Measurements from ENCODE around the gene STOX2. TPM values are rescaled to one million over a fixed set of nuclear protein-coding genes. Genes with fewer than 3 reads are reported as not detected.

The STOX2 gene
- polyA plus RNA-seq, 4 donors, result 0.27 to 2.7 (median 2.0) TPM; not detected in 1

GRCh38 chr4:183878251-183878970 lies 26.7 kb upstream of the STOX2 start:
- FAIRE-seq, result no peak

DNA sequence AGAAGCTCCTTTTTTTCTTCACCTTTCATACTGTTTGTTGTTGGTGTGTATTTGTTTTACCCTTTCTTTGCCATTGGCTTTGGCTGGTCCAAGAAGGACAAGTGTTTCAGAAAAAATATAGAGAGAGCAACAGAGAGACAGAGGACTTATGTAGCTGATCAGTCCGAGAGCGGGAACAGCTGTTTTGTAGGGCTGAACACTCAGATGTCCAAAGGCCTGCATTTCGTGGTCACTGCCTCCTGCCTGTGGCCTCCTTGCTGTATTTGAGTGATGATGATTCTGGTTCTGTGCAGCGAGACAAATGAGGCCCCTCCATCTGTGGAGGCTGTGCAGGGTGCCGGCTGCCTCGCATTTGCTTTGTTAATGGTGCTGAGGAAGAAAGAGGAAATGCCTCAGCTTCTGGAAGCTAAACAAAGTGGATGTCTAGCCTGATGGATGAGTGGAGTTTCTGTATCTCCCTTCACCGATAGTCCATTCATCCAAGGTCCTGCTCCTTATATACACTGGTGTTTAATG lies 19.8 kb upstream of the STOX2 start:
- no peak overlapping the region for H3K4me3 ChIP-seq (ENCODE audit: low read depth in 1 of 3, low read length in 3 of 3)
- no peak overlapping the region for H3K27ac ChIP-seq (ENCODE audit: low read depth in 1 of 3, low read length in 2 of 3)
- H3K4me1 ChIP-seq (ENCODE audit: control insufficient read depth in 3 of 3, insufficient read depth in 2 of 3, low read depth in 1 of 3, low read length in 2 of 3), result no peaks in the 10 kb centered on the region
- H3K9me3 ChIP-seq (ENCODE audit: control insufficient read depth in 2 of 2, insufficient read depth in 1 of 2, low read depth in 1 of 2, low read length in 1 of 2), result no peaks in the 10 kb centered on the region
- DNase-seq (no peak), FAIRE-seq (no peak)
- 68 to 87% (median 75%) methylated on average over 7 of the region's 7 CpGs for WGBS, 3 donors
- H3K27me3 ChIP-seq (ENCODE audit: control insufficient read depth in 3 of 3, insufficient read depth in 3 of 3, low read length in 3 of 3), result peaks cover 0 to 3% (median 0%) of the 10 kb centered on the region in 3 donors
- H3K36me3 ChIP-seq (ENCODE audit: control insufficient read depth in 3 of 3, insufficient read depth in 2 of 3, low read depth in 1 of 3, low read length in 3 of 3), result no peaks in the 10 kb centered on the region

More at GRCh38 chr4:183878251-183878970, 26.7 kb upstream of the STOX2 start:
- Histone ChIP-seq H3K27me3 (ENCODE audit: control insufficient read depth in 3 of 3, insufficient read depth in 3 of 3, low read length in 3 of 3) (peaks cover 0 to 9% (median 0%) of the 10 kb centered on the region in 3 donors), H3K36me3 (ENCODE audit: control insufficient read depth in 3 of 3, insufficient read depth in 2 of 3, low read depth in 1 of 3, low read length in 3 of 3) (no peaks in the 10 kb centered on the region), H3K27ac (ENCODE audit: low read depth in 1 of 3, low read length in 2 of 3) (no peak overlapping the region), H3K4me1 (ENCODE audit: control insufficient read depth in 3 of 3, insufficient read depth in 2 of 3, low read depth in 1 of 3, low read length in 2 of 3) (peaks cover 0 to 3% (median 2%) of the 10 kb centered on the region in 3 donors), H3K9me3 (ENCODE audit: control insufficient read depth in 2 of 2, insufficient read depth in 1 of 2, low read depth in 1 of 2, low read length in 1 of 2) (no peaks in the 10 kb centered on the region), H3K4me3 (ENCODE audit: low read depth in 1 of 3, low read length in 3 of 3) (no peak overlapping the region)
- DNase-seq, result no peak
- 82 to 90% (median 83%) methylated on average over 4 of the region's 4 CpGs for WGBS, 3 donors

GRCh38 chr4:183887351-183887750 lies 17.8 kb upstream of the STOX2 start:
- Histone ChIP-seq H3K36me3 (ENCODE audit: control insufficient read depth in 3 of 3, insufficient read depth in 2 of 3, low read depth in 1 of 3, low read length in 3 of 3) (no peaks in the 10 kb centered on the region), H3K27me3 (ENCODE audit: control insufficient read depth in 3 of 3, insufficient read depth in 3 of 3, low read length in 3 of 3) (no peaks in the 10 kb centered on the region), H3K27ac (ENCODE audit: low read depth in 1 of 3, low read length in 2 of 3) (no peak overlapping the region), H3K4me3 (ENCODE audit: low read depth in 1 of 3, low read length in 3 of 3) (no peak overlapping the region), H3K9me3 (ENCODE audit: control insufficient read depth in 2 of 2, insufficient read depth in 1 of 2, low read depth in 1 of 2, low read length in 1 of 2) (no peaks in the 10 kb centered on the region), H3K4me1 (ENCODE audit: control insufficient read depth in 3 of 3, insufficient read depth in 2 of 3, low read depth in 1 of 3, low read length in 2 of 3) (no peaks in the 10 kb centered on the region)
- no peak for FAIRE-seq
- WGBS, 3 donors, result 92 to 93% (median 92%) methylated on average over 4 of the region's 4 CpGs
- DNase-seq, result no peak

DNA sequence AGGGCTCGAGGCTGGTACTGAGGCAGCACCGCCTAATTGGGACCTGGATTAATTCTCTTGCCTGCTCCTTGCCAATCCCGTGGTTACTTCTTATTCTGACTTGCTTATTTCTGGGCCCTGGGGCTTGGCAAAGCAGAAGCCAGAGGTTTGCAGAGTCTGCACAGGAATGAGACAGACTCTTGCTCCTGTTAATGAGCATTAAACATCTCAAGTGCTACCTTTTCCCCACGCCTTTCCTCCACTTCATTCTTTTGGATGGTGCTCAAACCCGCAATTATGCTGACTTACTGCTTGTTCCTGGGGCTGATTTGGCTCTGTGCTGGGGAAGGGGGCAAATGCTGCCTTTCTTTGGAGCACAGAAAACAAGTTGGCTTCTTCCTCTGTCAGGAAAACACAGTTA lies 16.5 kb upstream of the STOX2 start:
- DNase-seq (no peak), FAIRE-seq (no peak)
- H3K9me3 ChIP-seq (ENCODE audit: control insufficient read depth in 2 of 2, insufficient read depth in 1 of 2, low read depth in 1 of 2, low read length in 1 of 2), result no peaks in the 10 kb centered on the region
- no peaks in the 10 kb centered on the region for H3K4me1 ChIP-seq (ENCODE audit: control insufficient read depth in 3 of 3, insufficient read depth in 2 of 3, low read depth in 1 of 3, low read length in 2 of 3)
- H3K27ac ChIP-seq (ENCODE audit: low read depth in 1 of 3, low read length in 2 of 3), result no peak overlapping the region
- 81 to 84% (median 84%) methylated on average over 5 of the region's 5 CpGs for WGBS, 3 donors
- no peaks in the 10 kb centered on the region for H3K27me3 ChIP-seq (ENCODE audit: control insufficient read depth in 3 of 3, insufficient read depth in 3 of 3, low read length in 3 of 3)
- no peaks in the 10 kb centered on the region for H3K36me3 ChIP-seq (ENCODE audit: control insufficient read depth in 3 of 3, insufficient read depth in 2 of 3, low read depth in 1 of 3, low read length in 3 of 3)
- no peak overlapping the region for H3K4me3 ChIP-seq (ENCODE audit: low read depth in 1 of 3, low read length in 3 of 3)

- Histone ChIP-seq H3K27me3 (ENCODE audit: control insufficient read depth in 3 of 3, insufficient read depth in 3 of 3, low read length in 3 of 3) (no peaks in the 10 kb centered on the region), H3K4me3 (ENCODE audit: low read depth in 1 of 3, low read length in 3 of 3) (no peak overlapping the region), H3K9me3 (ENCODE audit: control insufficient read depth in 2 of 2, insufficient read depth in 1 of 2, low read depth in 1 of 2, low read length in 1 of 2) (no peaks in the 10 kb centered on the region), H3K4me1 (ENCODE audit: control insufficient read depth in 3 of 3, insufficient read depth in 2 of 3, low read depth in 1 of 3, low read length in 2 of 3) (no peaks in the 10 kb centered on the region), H3K36me3 (ENCODE audit: control insufficient read depth in 3 of 3, insufficient read depth in 2 of 3, low read depth in 1 of 3, low read length in 3 of 3) (no peaks in the 10 kb centered on the region), H3K27ac (ENCODE audit: low read depth in 1 of 3, low read length in 2 of 3) (no peak overlapping the region)
- DNase-seq (no peak), FAIRE-seq (no peak)
- 80 to 81% (median 81%) methylated on average over 5 of the region's 5 CpGs for WGBS, 3 donors
Observed at GRCh38 chr4:183889190-183889589, 15.9 kb upstream of the STOX2 start.

DNA sequence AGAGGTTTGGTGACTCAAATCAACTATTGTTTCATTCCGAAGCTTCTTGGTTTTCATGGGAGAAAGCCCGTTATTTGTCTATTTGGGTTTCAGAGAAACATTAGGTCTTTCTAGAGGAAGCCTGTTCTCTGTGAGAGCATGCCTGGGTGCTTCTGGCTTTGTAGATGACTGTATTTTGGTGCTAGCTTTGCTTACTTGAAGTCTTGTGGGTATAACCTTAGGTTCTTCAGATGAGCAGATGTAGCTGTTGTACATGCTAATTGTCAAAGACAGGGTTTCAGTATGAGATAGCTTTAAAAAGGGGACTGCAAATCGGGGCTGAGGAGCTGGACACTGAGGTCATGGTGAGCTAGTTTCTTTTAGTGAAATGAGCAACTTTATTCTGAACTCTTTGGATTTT lies 7.9 kb upstream of the STOX2 start:
- Histone ChIP-seq H3K4me3 (ENCODE audit: low read depth in 1 of 3, low read length in 3 of 3) (no peak overlapping the region), H3K27ac (ENCODE audit: low read depth in 1 of 3, low read length in 2 of 3) (no peak overlapping the region), H3K36me3 (ENCODE audit: control insufficient read depth in 3 of 3, insufficient read depth in 2 of 3, low read depth in 1 of 3, low read length in 3 of 3) (no peaks in the 10 kb centered on the region), H3K9me3 (ENCODE audit: control insufficient read depth in 2 of 2, insufficient read depth in 1 of 2, low read depth in 1 of 2, low read length in 1 of 2) (no peaks in the 10 kb centered on the region), H3K4me1 (ENCODE audit: control insufficient read depth in 3 of 3, insufficient read depth in 2 of 3, low read depth in 1 of 3, low read length in 2 of 3) (no peaks in the 10 kb centered on the region), H3K27me3 (ENCODE audit: control insufficient read depth in 3 of 3, insufficient read depth in 3 of 3, low read length in 3 of 3) (no peaks in the 10 kb centered on the region)
- no peak for DNase-seq
- FAIRE-seq, result no peak
- 81 to 87% (median 85%) methylated on average over 3 of the region's 3 CpGs for WGBS, 3 donors

- Histone ChIP-seq H3K4me1 (ENCODE audit: control insufficient read depth in 3 of 3, insufficient read depth in 2 of 3, low read depth in 1 of 3, low read length in 2 of 3) (no peaks in the 10 kb centered on the region), H3K4me3 (ENCODE audit: low read depth in 1 of 3, low read length in 3 of 3) (no peak overlapping the region), H3K27ac (ENCODE audit: low read depth in 1 of 3, low read length in 2 of 3) (no peak overlapping the region), H3K27me3 (ENCODE audit: control insufficient read depth in 3 of 3, insufficient read depth in 3 of 3, low read length in 3 of 3) (peaks cover 0 to 5% (median 0%) of the 10 kb centered on the region in 3 donors), H3K36me3 (ENCODE audit: control insufficient read depth in 3 of 3, insufficient read depth in 2 of 3, low read depth in 1 of 3, low read length in 3 of 3) (no peaks in the 10 kb centered on the region), H3K9me3 (ENCODE audit: control insufficient read depth in 2 of 2, insufficient read depth in 1 of 2, low read depth in 1 of 2, low read length in 1 of 2) (no peaks in the 10 kb centered on the region)
- FAIRE-seq, result no peak
- no peak for DNase-seq
- 89 to 96% (median 94%) methylated on average over 5 of the region's 5 CpGs for WGBS, 3 donors
Observed at GRCh38 chr4:183898456-183898855, 6.7 kb upstream of the STOX2 start.

GRCh38 chr4:183903021-183903760 lies 1.9 kb upstream of the STOX2 start:
- DNase-seq, result no peak
- no peaks in the 10 kb centered on the region for H3K4me1 ChIP-seq (ENCODE audit: control insufficient read depth in 3 of 3, insufficient read depth in 2 of 3, low read depth in 1 of 3, low read length in 2 of 3)
- H3K27ac ChIP-seq (ENCODE audit: low read depth in 1 of 3, low read length in 2 of 3), result no peak overlapping the region
- no peak for FAIRE-seq
- no peaks in the 10 kb centered on the region for H3K36me3 ChIP-seq (ENCODE audit: control insufficient read depth in 3 of 3, insufficient read depth in 2 of 3, low read depth in 1 of 3, low read length in 3 of 3)
- no peak overlapping the region for H3K4me3 ChIP-seq (ENCODE audit: low read depth in 1 of 3, low read length in 3 of 3)
- H3K9me3 ChIP-seq (ENCODE audit: control insufficient read depth in 2 of 2, insufficient read depth in 1 of 2, low read depth in 1 of 2, low read length in 1 of 2), result no peaks in the 10 kb centered on the region
- H3K27me3 ChIP-seq (ENCODE audit: control insufficient read depth in 3 of 3, insufficient read depth in 3 of 3, low read length in 3 of 3), result peaks cover 0 to 46% (median 12%) of the 10 kb centered on the region in 3 donors
- 81 to 88% (median 82%) methylated on average over 6 of the region's 6 CpGs for WGBS, 3 donors

All from small intestine (tissue), 7 donors.